ENCODE results near the gene PGS1.

PGS1 gene

DNA sequence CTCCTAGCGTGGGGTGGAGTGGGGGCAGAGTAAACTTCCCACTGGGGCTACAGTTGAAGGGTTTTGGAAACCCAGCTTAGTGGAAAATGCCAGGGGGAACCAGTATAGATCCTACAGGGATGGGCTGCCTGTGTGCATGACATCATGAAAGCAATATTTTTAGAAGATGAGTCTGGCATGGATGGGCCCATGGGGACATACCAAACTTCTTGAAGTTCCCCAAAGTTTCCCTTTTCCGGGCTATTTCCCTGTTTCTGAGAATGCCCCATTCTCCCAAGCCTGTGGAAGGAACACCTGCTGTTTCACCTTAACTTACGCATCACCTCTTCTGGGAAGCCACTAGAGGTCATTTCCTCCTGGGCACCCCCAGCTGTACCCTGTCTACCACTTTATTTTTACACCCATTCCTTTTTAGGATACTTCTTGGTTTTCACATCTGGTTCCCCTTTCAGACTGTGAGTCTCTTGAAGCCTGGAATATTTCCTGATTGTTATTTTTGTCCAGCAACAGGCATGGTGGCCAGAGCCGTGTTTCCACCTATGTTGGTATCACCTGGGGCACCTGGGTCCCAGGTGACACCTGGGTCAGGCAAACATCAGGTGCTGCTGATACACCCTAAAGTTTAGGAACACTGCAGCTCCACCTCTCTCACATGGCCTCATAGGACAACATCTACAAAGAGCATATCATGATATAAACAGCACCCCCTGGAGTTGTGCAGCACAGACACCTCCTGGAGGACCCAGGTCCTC, 28.4 kb upstream of the PGS1 start:
- Histone ChIP-seq H3K36me3 (ENCODE audit: control insufficient read depth, insufficient read depth, low read length) (no peaks in the 10 kb centered on the region), H3K9ac (ENCODE audit: low read length) (no peak overlapping the region), H3K4me1 (ENCODE audit: control insufficient read depth, insufficient read depth, low read length) (peaks cover 26% of the 10 kb centered on the region)

DNA sequence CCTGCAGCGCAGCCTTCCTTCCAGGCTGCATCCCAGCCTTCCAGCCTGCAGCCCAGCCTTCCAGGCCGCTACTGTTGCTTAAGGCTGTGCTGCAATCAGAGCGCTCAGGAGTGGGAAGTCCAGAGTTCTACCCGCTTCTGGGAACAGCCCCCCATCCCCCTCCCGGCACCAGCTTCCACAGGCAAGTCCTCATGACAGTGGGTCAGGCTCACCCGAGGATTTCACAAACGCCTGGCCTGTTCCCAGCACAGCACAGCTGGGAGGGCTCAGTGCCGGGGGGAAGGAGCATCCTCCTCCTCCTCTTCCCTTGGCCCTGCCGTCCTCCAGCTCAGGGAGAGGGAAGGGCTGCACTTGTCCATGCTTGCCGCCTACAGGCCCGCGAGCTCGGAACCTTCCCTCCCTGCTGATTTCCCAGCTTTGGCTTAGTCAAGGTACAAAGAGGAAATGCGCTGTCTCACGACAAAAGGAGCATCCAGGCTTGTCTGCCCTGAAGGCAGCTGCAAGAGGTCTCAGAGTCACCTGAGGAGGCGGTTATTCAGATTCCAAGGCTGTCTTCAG, 26.9 kb upstream of the PGS1 start:
- Histone ChIP-seq H3K4me1 (ENCODE audit: control insufficient read depth, insufficient read depth, low read length) (peaks cover 40% of the 10 kb centered on the region), H3K9ac (ENCODE audit: low read length) (no peak overlapping the region), H3K36me3 (ENCODE audit: control insufficient read depth, insufficient read depth, low read length) (no peaks in the 10 kb centered on the region), H3K27me3 (ENCODE audit: control insufficient read depth, insufficient read depth, low read length) (no peaks in the 10 kb centered on the region), H3K9me3 (ENCODE audit: control insufficient read depth, low read length) (no peaks in the 10 kb centered on the region), H3K4me3 (ENCODE audit: low read length) (no peak overlapping the region)

More for the DNA sequence above, 28.4 kb upstream of the PGS1 start:
- Histone ChIP-seq H3K4me3 (ENCODE audit: low read length) (no peak overlapping the region), H3K9me3 (ENCODE audit: control insufficient read depth, low read length) (no peaks in the 10 kb centered on the region), H3K27me3 (ENCODE audit: control insufficient read depth, insufficient read depth, low read length) (no peaks in the 10 kb centered on the region)

DNA sequence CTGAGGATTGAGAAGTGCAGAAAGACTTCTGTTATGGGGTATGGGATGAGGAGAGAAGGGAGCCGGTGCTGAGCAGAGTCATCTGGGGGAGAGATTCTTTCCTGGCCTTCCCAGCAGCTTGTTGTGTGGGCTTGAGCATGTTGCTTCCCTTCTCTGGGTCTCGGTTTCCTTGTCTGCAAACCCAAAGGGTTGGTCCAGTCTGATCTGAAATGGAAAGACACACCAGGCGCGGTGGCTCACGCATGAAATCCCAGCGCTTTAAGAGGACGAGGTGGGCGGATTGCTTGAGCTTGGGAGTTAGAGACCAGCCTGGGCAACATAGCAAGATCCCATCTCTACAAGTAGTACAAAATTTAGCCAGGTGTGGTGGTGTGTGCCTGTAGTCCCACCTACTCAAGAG, 24.6 kb upstream of the PGS1 start:
- H3K36me3 ChIP-seq (ENCODE audit: control insufficient read depth, insufficient read depth, low read length) = peaks cover 11% of the 10 kb centered on the region
- H3K27me3 ChIP-seq (ENCODE audit: control insufficient read depth, insufficient read depth, low read length) = no peaks in the 10 kb centered on the region
- no peak overlapping the region for H3K9ac ChIP-seq (ENCODE audit: low read length)
- H3K4me3 ChIP-seq (ENCODE audit: low read length) = no peak overlapping the region
- no peaks in the 10 kb centered on the region for H3K9me3 ChIP-seq (ENCODE audit: control insufficient read depth, low read length)
- peaks cover 61% of the 10 kb centered on the region for H3K4me1 ChIP-seq (ENCODE audit: control insufficient read depth, insufficient read depth, low read length)

GRCh38 chr17:78355045-78355641, 23.3 kb upstream of the PGS1 start:
- Histone ChIP-seq H3K4me3 (ENCODE audit: low read length) (no peak overlapping the region), H3K9ac (ENCODE audit: low read length) (no peak overlapping the region), H3K36me3 (ENCODE audit: control insufficient read depth, insufficient read depth, low read length) (peaks cover 11% of the 10 kb centered on the region), H3K27me3 (ENCODE audit: control insufficient read depth, insufficient read depth, low read length) (no peaks in the 10 kb centered on the region), H3K4me1 (ENCODE audit: control insufficient read depth, insufficient read depth, low read length) (peaks cover 61% of the 10 kb centered on the region), H3K9me3 (ENCODE audit: control insufficient read depth, low read length) (no peaks in the 10 kb centered on the region)

GRCh38 chr17:78355701-78356100, 22.7 kb upstream of the PGS1 start:
- Histone ChIP-seq H3K4me1 (ENCODE audit: control insufficient read depth, insufficient read depth, low read length) (peaks cover 65% of the 10 kb centered on the region), H3K9ac (ENCODE audit: low read length) (no peak overlapping the region), H3K4me3 (ENCODE audit: low read length) (no peak overlapping the region)

DNA sequence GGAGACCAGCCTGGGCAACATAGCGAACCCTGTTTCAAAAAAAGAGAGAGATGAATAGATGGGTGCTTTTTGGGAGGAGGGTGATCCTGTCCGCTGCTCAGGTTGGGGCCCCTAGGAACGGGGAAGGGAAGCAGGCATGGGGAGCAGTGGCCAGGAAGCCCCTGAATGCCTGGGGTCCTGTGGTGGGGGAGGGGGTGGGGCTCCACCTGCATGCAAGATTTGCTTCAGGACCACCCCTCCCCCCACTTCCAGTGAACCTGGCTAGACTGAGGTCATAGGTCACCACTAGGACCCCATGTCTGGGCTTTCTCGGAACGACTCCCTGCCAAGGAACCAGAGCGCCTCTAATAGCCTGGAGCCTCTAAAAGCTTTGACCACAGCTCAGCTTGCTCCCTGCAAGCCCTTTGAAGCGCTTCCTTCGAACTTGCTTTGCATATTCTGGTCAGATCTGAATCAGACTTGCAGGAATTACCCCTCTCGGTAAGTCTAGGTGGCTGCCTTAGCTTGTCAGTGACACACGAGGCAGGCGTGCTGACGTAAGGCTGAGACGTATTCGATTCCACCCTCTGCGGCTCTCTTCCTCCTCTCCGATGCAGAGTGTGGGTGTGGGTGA, 22.2 kb upstream of the PGS1 start:
- Histone ChIP-seq H3K9ac (ENCODE audit: low read length) (no peak overlapping the region), H3K9me3 (ENCODE audit: control insufficient read depth, low read length) (no peaks in the 10 kb centered on the region), H3K4me1 (ENCODE audit: control insufficient read depth, insufficient read depth, low read length) (peaks cover 67% of the 10 kb centered on the region), H3K36me3 (ENCODE audit: control insufficient read depth, insufficient read depth, low read length) (peaks cover 11% of the 10 kb centered on the region), H3K27me3 (ENCODE audit: control insufficient read depth, insufficient read depth, low read length) (peaks cover 1% of the 10 kb centered on the region), H3K4me3 (ENCODE audit: low read length) (no peak overlapping the region)

More at GRCh38 chr17:78355701-78356100, 22.7 kb upstream of the PGS1 start:
- H3K27me3 ChIP-seq (ENCODE audit: control insufficient read depth, insufficient read depth, low read length) = no peaks in the 10 kb centered on the region
- peaks cover 11% of the 10 kb centered on the region for H3K36me3 ChIP-seq (ENCODE audit: control insufficient read depth, insufficient read depth, low read length)
- H3K9me3 ChIP-seq (ENCODE audit: control insufficient read depth, low read length) = no peaks in the 10 kb centered on the region

GRCh38 chr17:78357177-78357586, 21.3 kb upstream of the PGS1 start:
- Histone ChIP-seq H3K9ac (ENCODE audit: low read length) (no peak overlapping the region), H3K4me3 (ENCODE audit: low read length) (no peak overlapping the region)

GRCh38 chr17:78357672-78358537, 20.5 kb upstream of the PGS1 start:
- H3K9me3 ChIP-seq (ENCODE audit: control insufficient read depth, low read length) = no peaks in the 10 kb centered on the region
- H3K27me3 ChIP-seq (ENCODE audit: control insufficient read depth, insufficient read depth, low read length) = peaks cover 5% of the 10 kb centered on the region
- peaks cover 52% of the 10 kb centered on the region for H3K4me1 ChIP-seq (ENCODE audit: control insufficient read depth, insufficient read depth, low read length)
- no peak overlapping the region for H3K4me3 ChIP-seq (ENCODE audit: low read length)
- peaks cover 11% of the 10 kb centered on the region for H3K36me3 ChIP-seq (ENCODE audit: control insufficient read depth, insufficient read depth, low read length)
- H3K9ac ChIP-seq (ENCODE audit: low read length) = peak overlapping the region; percentile 79

More at GRCh38 chr17:78357177-78357586, 21.3 kb upstream of the PGS1 start:
- H3K4me1 ChIP-seq (ENCODE audit: control insufficient read depth, insufficient read depth, low read length) = peaks cover 58% of the 10 kb centered on the region
- peaks cover 11% of the 10 kb centered on the region for H3K36me3 ChIP-seq (ENCODE audit: control insufficient read depth, insufficient read depth, low read length)
- no peaks in the 10 kb centered on the region for H3K9me3 ChIP-seq (ENCODE audit: control insufficient read depth, low read length)
- H3K27me3 ChIP-seq (ENCODE audit: control insufficient read depth, insufficient read depth, low read length) = peaks cover 5% of the 10 kb centered on the region

DNA sequence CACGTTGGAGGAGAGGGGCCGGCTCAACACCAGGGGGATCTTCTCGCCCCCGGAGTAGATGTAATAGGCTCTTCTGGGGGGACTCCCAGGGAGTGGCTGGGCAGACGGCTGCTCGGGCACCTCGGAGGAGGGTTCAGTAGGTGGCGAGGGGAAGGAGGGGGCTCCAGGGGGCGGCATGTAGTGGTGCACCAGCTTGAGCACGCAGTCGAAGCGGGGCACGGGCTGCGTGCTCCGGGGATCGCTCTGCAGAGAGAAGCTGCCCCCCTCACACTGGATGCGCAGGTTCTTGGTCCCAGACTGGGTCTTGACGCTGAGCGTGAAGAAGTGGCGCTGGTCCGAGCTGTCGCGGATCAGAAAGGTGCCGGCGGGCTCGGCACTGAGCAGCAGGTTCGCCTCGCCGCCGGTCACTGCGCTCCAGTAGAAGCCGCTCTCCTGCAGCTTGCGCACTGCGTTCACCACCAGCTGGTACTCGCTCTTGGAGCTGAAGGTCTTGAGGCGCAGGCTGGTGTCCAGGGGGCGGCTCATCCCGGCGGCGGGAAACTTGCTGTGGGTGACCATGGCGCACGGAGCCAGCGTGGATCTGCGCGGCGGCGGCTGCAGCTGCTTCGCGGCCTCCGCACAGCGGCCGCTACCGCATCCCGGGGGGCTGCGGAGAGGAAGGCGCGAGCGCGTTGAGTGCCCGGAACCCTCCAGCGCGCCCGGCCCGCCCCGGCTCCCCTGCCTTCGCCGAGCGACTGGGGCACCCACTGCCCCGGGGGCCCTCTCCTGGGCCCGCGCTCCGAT, 19.7 kb upstream of the PGS1 start:
- no peaks in the 10 kb centered on the region for H3K9me3 ChIP-seq (ENCODE audit: control insufficient read depth, low read length)
- peak overlapping the region; percentile 50 for H3K4me3 ChIP-seq (ENCODE audit: low read length)
- peaks cover 5% of the 10 kb centered on the region for H3K27me3 ChIP-seq (ENCODE audit: control insufficient read depth, insufficient read depth, low read length)
- H3K9ac ChIP-seq (ENCODE audit: low read length) = peak overlapping the region; percentile 79
- peaks cover 11% of the 10 kb centered on the region for H3K36me3 ChIP-seq (ENCODE audit: control insufficient read depth, insufficient read depth, low read length)
- H3K4me1 ChIP-seq (ENCODE audit: control insufficient read depth, insufficient read depth, low read length) = peaks cover 45% of the 10 kb centered on the region

DNA sequence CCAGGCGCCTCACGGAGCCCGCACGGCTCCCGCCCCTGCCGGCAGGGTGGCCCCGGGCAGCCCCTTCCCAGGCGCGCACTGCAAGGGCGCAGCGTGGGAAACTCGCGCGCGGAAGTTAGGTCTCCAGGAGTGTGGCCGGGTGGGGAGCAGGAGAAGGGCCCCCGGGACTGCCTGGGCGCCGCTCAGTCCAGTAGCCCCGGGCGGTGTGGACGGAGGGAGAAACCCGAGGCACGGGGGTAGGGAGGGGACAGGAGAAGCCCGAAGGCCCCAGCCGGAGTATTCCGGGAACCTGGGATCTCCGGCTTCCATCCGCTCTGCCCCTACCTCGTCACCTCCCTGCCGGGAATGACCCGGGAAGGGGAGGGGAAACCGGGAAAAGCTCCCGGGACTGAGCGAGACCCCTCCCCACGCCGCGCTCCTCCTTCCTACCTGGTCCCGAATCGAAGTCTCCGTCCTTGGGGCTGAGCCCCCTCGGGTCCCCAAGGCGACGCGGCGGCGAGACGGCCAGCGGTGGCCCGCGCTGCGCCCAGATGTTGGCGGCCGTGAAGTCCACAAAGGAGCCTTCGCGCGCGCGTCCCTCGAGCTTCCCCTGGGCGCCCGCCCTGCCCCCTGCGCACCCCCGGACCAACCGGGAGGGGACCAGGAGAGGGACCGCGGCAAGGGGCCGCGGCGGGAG, 19.0 kb upstream of the PGS1 start:
- Histone ChIP-seq H3K9ac (ENCODE audit: low read length) (peak overlapping the region; percentile 79), H3K4me3 (ENCODE audit: low read length) (peak overlapping the region; percentile 50), H3K4me1 (ENCODE audit: control insufficient read depth, insufficient read depth, low read length) (peaks cover 45% of the 10 kb centered on the region), H3K36me3 (ENCODE audit: control insufficient read depth, insufficient read depth, low read length) (peaks cover 11% of the 10 kb centered on the region), H3K27me3 (ENCODE audit: control insufficient read depth, insufficient read depth, low read length) (peaks cover 6% of the 10 kb centered on the region), H3K9me3 (ENCODE audit: control insufficient read depth, low read length) (no peaks in the 10 kb centered on the region)

Data from mucosa of stomach (tissue), 1 donor.